GM23338 (cell line): ENCODE data around the gene ACBD4. TPM values are rescaled to one million over a fixed set of nuclear protein-coding genes. Genes with fewer than 3 reads are reported as not detected.

ENCODE experiments used
- ATAC-seq: fragments of 200-7000 bp; cut with Tn5 transposase; 3 replicates; pipeline ENCODE4 v1.9.1; 2020
- DNase-seq: peaks from one replicate; pipeline ENCODE4 v3.0.0-alpha.2; 2015; ENCODE audit warnings: low spot score
- H2AFZ ChIP-seq: fragments of 200-600 bp; sonication (generic); 2 replicates; pipeline ENCODE4 v1.8.0; 2016; ENCODE audit warnings: antibody characterized with exemption, mild to moderate bottlenecking, moderate library complexity
- H3F3A ChIP-seq: fragments of 200-600 bp; sonication (generic); replicated peaks from 2 replicates; pipeline ENCODE4 v1.8.0; 2017; ENCODE audit warnings: antibody characterized with exemption, mixed run types, low read depth
- H3K27ac ChIP-seq: fragments of 200-600 bp; sonication (generic); 2 replicates; pipeline ENCODE4 v1.6.1; 2016; ENCODE audit warnings: low read depth
- H3K27me3 ChIP-seq: fragments of 200-600 bp; sonication (generic); 2 replicates; pipeline ENCODE4 v1.8.0; 2016; ENCODE audit warnings: mild to moderate bottlenecking, mixed run types, moderate library complexity; ENCODE audit not compliant: insufficient read depth
- H3K36me3 ChIP-seq: fragments of 200-600 bp; sonication (generic); 2 replicates; pipeline ENCODE4 v1.8.0; 2016; ENCODE audit warnings: mild to moderate bottlenecking; ENCODE audit not compliant: insufficient read depth
- H3K4me1 ChIP-seq: fragments of 200-600 bp; sonication (generic); 2 replicates; pipeline ENCODE4 v1.8.0; 2016; ENCODE audit warnings: mild to moderate bottlenecking, moderate library complexity; ENCODE audit not compliant: insufficient read depth
- H3K4me2 ChIP-seq: fragments of 200-600 bp; sonication (generic); 2 replicates; pipeline ENCODE4 v1.7.1; 2017; ENCODE audit warnings: mixed run types
- H3K4me3 ChIP-seq: fragments of 200-600 bp; sonication (generic); 2 replicates; pipeline ENCODE4 v1.6.1; 2016; ENCODE audit warnings: mixed run types
- H3K79me2 ChIP-seq: fragments of 200-600 bp; sonication (generic); replicated peaks from 2 replicates; pipeline ENCODE4 v1.8.0; 2017; ENCODE audit warnings: mild to moderate bottlenecking; ENCODE audit not compliant: insufficient read depth
- H3K9me2 ChIP-seq: fragments of 200-600 bp; sonication (generic); 2 replicates; pipeline ENCODE4 v1.8.0; 2017; ENCODE audit not compliant: insufficient read depth
- H4K20me1 ChIP-seq: fragments of 200-600 bp; sonication (generic); replicated peaks from 2 replicates; pipeline ENCODE4 v1.8.0; 2017; ENCODE audit warnings: mild to moderate bottlenecking; ENCODE audit not compliant: insufficient read depth
- H3K27ac Mint-ChIP-seq: 2 replicates; pipeline ENCODE4 v1.8.0; 2020; ENCODE audit warnings: inconsistent platforms, mild to moderate bottlenecking, moderate library complexity, mixed read lengths
- H3K27me3 Mint-ChIP-seq: 3 replicates; pipeline ENCODE4 v1.8.0; 2022; ENCODE audit warnings: low read depth, mild to moderate bottlenecking, moderate library complexity, mixed read lengths, inconsistent platforms; ENCODE audit not compliant: insufficient read depth, poor library complexity
- H3K36me3 Mint-ChIP-seq: 3 replicates; pipeline ENCODE4 v1.8.0; 2021; ENCODE audit warnings: low read depth, mild to moderate bottlenecking, inconsistent platforms, moderate library complexity, mixed read lengths
- H3K4me1 Mint-ChIP-seq: 3 replicates; pipeline ENCODE4 v1.8.0; 2020; ENCODE audit warnings: mild to moderate bottlenecking, inconsistent platforms, mixed read lengths
- H3K4me3 Mint-ChIP-seq: 3 replicates; pipeline ENCODE4 v1.8.0; 2021; ENCODE audit warnings: moderate library complexity, mild to moderate bottlenecking, inconsistent platforms, mixed read lengths
- H3K9me3 Mint-ChIP-seq: 3 replicates; pipeline ENCODE4 v1.8.0; 2020; ENCODE audit warnings: moderate library complexity, mild to moderate bottlenecking, inconsistent platforms, mixed read lengths
- CREB1 ChIP-seq: fragments of 250-450 bp; sonication (Bioruptor Pico); IDR thresholded peaks from 2 replicates; pipeline ENCODE4 v1.5.0; 2020; ENCODE audit warnings: low read depth, mild to moderate bottlenecking, moderate library complexity
- CTCF ChIP-seq, 2 experiments: fragments of 200-600 bp in 1 of 2; sonication (generic) in 1 of 2; conservative IDR thresholded peaks; 2 replicates each; pipeline versions ENCODE4 v1.5.1 to v1.6.1; 2016 to 2017; ENCODE audit warnings: antibody characterized with exemption in 2 of 2, low read depth in 2 of 2, mild to moderate bottlenecking in 2 of 2, moderate library complexity in 1 of 2
- ETS1 ChIP-seq: IDR thresholded peaks from 2 replicates; pipeline ENCODE4 v1.6.1; 2016; ENCODE audit warnings: antibody characterized with exemption
- EZH2 ChIP-seq: fragments of 200-600 bp; sonication (generic); IDR thresholded peaks from one replicate; pipeline ENCODE4 v1.8.0; 2017; ENCODE audit warnings: antibody characterized with exemption, mild to moderate bottlenecking, low read depth; ENCODE audit not compliant: unreplicated experiment
- EZH2phosphoT487 ChIP-seq: fragments of 200-600 bp; sonication (generic); IDR thresholded peaks from one replicate; pipeline ENCODE4 v1.8.1; 2018; ENCODE audit warnings: antibody characterized with exemption; ENCODE audit not compliant: unreplicated experiment
- JUNB ChIP-seq: IDR thresholded peaks from one replicate; pipeline ENCODE4 v1.6.1; 2016; ENCODE audit warnings: antibody characterized with exemption; ENCODE audit not compliant: unreplicated experiment
- NANOG ChIP-seq: IDR thresholded peaks from 2 replicates; pipeline ENCODE4 v1.6.1; 2016; ENCODE audit warnings: antibody characterized with exemption, borderline replicate concordance
- POLR2AphosphoS5 ChIP-seq: IDR thresholded peaks from 2 replicates; pipeline ENCODE4 v1.6.1; 2016; ENCODE audit warnings: antibody characterized with exemption, low read depth
- REST ChIP-seq: IDR thresholded peaks from one replicate; pipeline ENCODE4 v1.6.1; 2018; ENCODE audit warnings: antibody characterized with exemption; ENCODE audit not compliant: unreplicated experiment
- STAT1 ChIP-seq: IDR thresholded peaks from one replicate; pipeline ENCODE4 v1.6.1; 2016; ENCODE audit warnings: antibody characterized with exemption; ENCODE audit not compliant: unreplicated experiment
- ZNF114 ChIP-seq: fragments of 250-450 bp; sonication (Bioruptor Pico); IDR thresholded peaks from 2 replicates; pipeline ENCODE4 v1.5.0; 2020; ENCODE audit warnings: mild to moderate bottlenecking, moderate library complexity
- ZNF331 ChIP-seq: fragments of 250-450 bp; sonication (Bioruptor Pico); IDR thresholded peaks from 2 replicates; pipeline ENCODE4 v1.5.0; 2020; ENCODE audit warnings: low read depth, mild to moderate bottlenecking, moderate library complexity
- ZNF462 ChIP-seq: fragments of 250-450 bp; sonication (Bioruptor Pico); IDR thresholded peaks from 2 replicates; pipeline ENCODE4 v1.5.0; 2020; ENCODE audit warnings: mild to moderate bottlenecking, moderate library complexity
- polyA plus RNA-seq: library from polyadenylated mRNA; unstranded; fragments of >200 nt; fragmentation: Nextera tagmentation; extraction: Ambion mirVana; gene quantifications from 2 replicates; pipeline ENCODE4 v1.2.1, GENCODE V29; 2016
- total RNA-seq: library from RNA; depleted of rRNA; stranded (reverse); fragments of >200 nt; shearing (Covaris generic); gene quantifications from 2 replicates; pipeline ENCODE4 v1.2.3, GENCODE V29; 2014

Gene ACBD4
- total and polyA plus RNA-seq, 2 experiments from 2014 or later = 4.5 to 6.7 TPM

- peaks cover 13% of the 10 kb centered on the region for H3K27me3 Mint-ChIP-seq
- H2AFZ ChIP-seq = no peak overlapping the region
- H3K4me1 Mint-ChIP-seq = peaks cover 6% of the 10 kb centered on the region
- no peak overlapping the region for H3K27ac Mint-ChIP-seq
- no peak for DNase-seq
- no peak overlapping the region for H3K4me3 Mint-ChIP-seq
- no peaks in the 10 kb centered on the region for H3K9me2 ChIP-seq
- peaks cover 11% of the 10 kb centered on the region for H3F3A ChIP-seq
- no peak for TF ChIP-seq CREB1 (CRISPR knock-in tag)
- TF ChIP-seq EZH2 = no peak
- no peak for TF ChIP-seq POLR2AphosphoS5
- no peak for TF ChIP-seq JUNB
- TF ChIP-seq CTCF (conservative IDR thresholded peaks at IDR 0.05; ENCODE audit: low read depth in 2 of 2) = no peak
- TF ChIP-seq REST = no peak
- TF ChIP-seq ZNF331 (CRISPR knock-in tag) = no peak
- TF ChIP-seq NANOG = no peak
- no peak for TF ChIP-seq ZNF114 (CRISPR knock-in tag)
- TF ChIP-seq EZH2phosphoT487 = no peak
- TF ChIP-seq ZNF462 (CRISPR knock-in tag) = no peak
- TF ChIP-seq STAT1 = no peak
- TF ChIP-seq ETS1 = no peak
- peaks cover 18% of the 10 kb centered on the region for H4K20me1 ChIP-seq
- no peak overlapping the region for H3K4me3 ChIP-seq
- H3K36me3 ChIP-seq = peaks cover 47% of the 10 kb centered on the region
- H3K4me1 ChIP-seq = no peaks in the 10 kb centered on the region
- no peak overlapping the region for H3K27ac ChIP-seq
- H3K9me3 Mint-ChIP-seq = no peaks in the 10 kb centered on the region; the same call in 2 of the 3 replicates
- no peaks in the 10 kb centered on the region for H3K27me3 ChIP-seq
- H3K36me3 Mint-ChIP-seq = peaks cover 84% of the 10 kb centered on the region
- no peaks in the 10 kb centered on the region for H3K79me2 ChIP-seq
- no peak overlapping the region for H3K4me2 ChIP-seq
- ATAC-seq = no peak
Observed at GRCh38 chr17:45103269-45103795, 32.2 kb upstream of the ACBD4 start.
